ENCODE results near the gene CEP128.

DNA sequence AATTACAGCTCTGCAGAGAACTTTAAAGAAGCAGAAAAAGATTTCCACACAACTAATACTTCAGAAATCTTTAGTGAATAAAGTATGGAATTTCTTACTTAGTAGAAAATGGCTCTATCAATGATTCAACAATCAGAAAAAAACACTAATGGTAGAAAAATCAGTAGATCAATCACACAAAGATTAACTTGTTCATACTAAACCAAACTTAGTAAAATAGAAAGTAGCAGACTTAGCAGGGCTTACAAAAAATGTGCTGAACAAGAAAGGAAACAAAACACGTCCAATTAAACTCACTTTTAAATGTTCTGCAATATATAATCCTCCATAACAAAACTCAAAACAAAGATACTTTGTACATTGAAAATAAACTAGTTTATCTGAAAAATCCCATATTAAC, 38.9 kb downstream of the CEP128 start:
- TF ChIP-seq GATA3 (IDR thresholded peaks at IDR 0.05; ENCODE audit: low read depth, low read length): no peak
- TF ChIP-seq GATA2 (IDR thresholded peaks at IDR 0.05; ENCODE audit: low read depth, low read length): no peak

Measured in SH-SY5Y (cell line).